DOHH2 (cell line): ENCODE results near the gene POU5F1.
"Not testable (repeated sequence)": the region's sequence is repeated elsewhere in the genome, so short reads cannot be mapped to it uniquely, and the experiment has no call there.

ENCODE experiments used
- H3F3A ChIP-seq: fragments of 200-600 bp; sonication (generic), shearing (Covaris generic); 2 replicates; pipeline ENCODE4 v1.6.0; 2016; ENCODE audit warnings: antibody characterized with exemption, mild to moderate bottlenecking; ENCODE audit not compliant: control insufficient read depth, insufficient read depth
- H3K27ac ChIP-seq: fragments of 200-600 bp; sonication (generic); 2 replicates; pipeline ENCODE4 v1.5.1; 2014; ENCODE audit warnings: low read depth, mild to moderate bottlenecking, low read length, moderate library complexity
- H3K27me3 ChIP-seq: fragments of 200-600 bp; sonication (generic); 2 replicates; pipeline ENCODE4 v1.6.1; 2014; ENCODE audit warnings: mild to moderate bottlenecking, low read length, mixed read lengths; ENCODE audit not compliant: control insufficient read depth
- H3K36me3 ChIP-seq: fragments of 200-600 bp; sonication (generic); 2 replicates; pipeline ENCODE4 v1.6.1; 2014; ENCODE audit warnings: mild to moderate bottlenecking, low read length, moderate library complexity, mixed read lengths; ENCODE audit not compliant: control insufficient read depth
- H3K4me1 ChIP-seq: fragments of 200-600 bp; sonication (generic); 2 replicates; pipeline ENCODE4 v1.6.1; 2014; ENCODE audit warnings: mild to moderate bottlenecking, low read length, mixed read lengths; ENCODE audit not compliant: control insufficient read depth
- H3K4me2 ChIP-seq: fragments of 200-600 bp; sonication (generic); 2 replicates; pipeline ENCODE4 v1.6.0; 2014; ENCODE audit warnings: mild to moderate bottlenecking, low read length, moderate library complexity
- H3K4me3 ChIP-seq: fragments of 200-600 bp; sonication (generic); 2 replicates; pipeline ENCODE4 v1.5.1; 2014; ENCODE audit warnings: mild to moderate bottlenecking, low read length, mixed read lengths
- H3K79me2 ChIP-seq: fragments of 200-600 bp; sonication (generic); 2 replicates; pipeline ENCODE4 v1.6.1; 2014; ENCODE audit warnings: mild to moderate bottlenecking, low read length, mixed read lengths; ENCODE audit not compliant: control insufficient read depth
- H3K9me2 ChIP-seq: fragments of 200-600 bp; sonication (generic); replicated peaks from 2 replicates; pipeline ENCODE4 v1.6.1; 2014; ENCODE audit warnings: mild to moderate bottlenecking, low read length, mixed read lengths; ENCODE audit not compliant: control insufficient read depth
- H3K9me3 ChIP-seq: fragments of 200-600 bp; sonication (generic); 2 replicates; pipeline ENCODE4 v1.6.1; 2014; ENCODE audit warnings: antibody characterized with exemption, low read length, mixed read lengths; ENCODE audit not compliant: control insufficient read depth, insufficient read depth
- H4K20me1 ChIP-seq: fragments of 200-600 bp; sonication (generic); 2 replicates; pipeline ENCODE4 v1.6.0; 2014; ENCODE audit warnings: low read depth, mild to moderate bottlenecking, antibody characterized with exemption, low read length, moderate library complexity; ENCODE audit not compliant: control insufficient read depth, insufficient read depth
- CTCF ChIP-seq: fragments of 200-600 bp; sonication (generic); IDR thresholded peaks from one replicate; pipeline ENCODE4 v1.5.1; 2014; ENCODE audit warnings: antibody characterized with exemption, mild to moderate bottlenecking, low read depth, low read length; ENCODE audit not compliant: poor library complexity, severe bottlenecking
- EZH2phosphoT487 ChIP-seq: fragments of 200-600 bp; sonication (generic); IDR thresholded peaks from 2 replicates; pipeline ENCODE4 v1.6.1; 2017; ENCODE audit warnings: borderline replicate concordance, mild to moderate bottlenecking, antibody characterized with exemption, low read length, moderate library complexity, mixed read lengths

POU5F1 gene

GRCh38 chr6:31165986-31166385 is 4.5 kb downstream of the POU5F1 start:
- Histone ChIP-seq H3K4me1 (peaks cover 24% of the 10 kb centered on the region), H3K36me3 (peaks cover 32% of the 10 kb centered on the region), H3K9me2 (no peaks in the 10 kb centered on the region), H4K20me1 (0 out of 2 replicates have a peak, but pooled peaks cover 5% of the 10 kb centered on the region), H3K4me2 (no peak overlapping the region), H3K27ac (no peak overlapping the region), H3K27me3 (no peaks in the 10 kb centered on the region), H3F3A (no peaks in the 10 kb centered on the region), H3K79me2 (peaks cover 15% of the 10 kb centered on the region), H3K9me3 (no peaks in the 10 kb centered on the region), H3K4me3 (no peak overlapping the region)
- TF ChIP-seq EZH2phosphoT487 (no peak), CTCF (no peak)

- H3K4me1 ChIP-seq = peaks cover 28% of the 10 kb centered on the region
- H4K20me1 ChIP-seq, H3K27ac ChIP-seq, H3K4me3 ChIP-seq, H3K9me2 ChIP-seq, H3F3A ChIP-seq, H3K9me3 ChIP-seq, H3K27me3 ChIP-seq: not testable (repeated sequence)
- peaks cover 19% of the 10 kb centered on the region for H3K79me2 ChIP-seq
- H3K36me3 ChIP-seq = peaks cover 36% of the 10 kb centered on the region
- peak overlapping the region; percentile 31 for H3K4me2 ChIP-seq
Measured at GRCh38 chr6:31165064-31165832, 5.2 kb downstream of the POU5F1 start.

GRCh38 chr6:31164475-31165063 is 5.9 kb downstream of the POU5F1 start:
- H3K9me3 ChIP-seq, H3F3A ChIP-seq, H3K27me3 ChIP-seq, H4K20me1 ChIP-seq, H3K27ac ChIP-seq, H3K9me2 ChIP-seq, H3K4me3 ChIP-seq: not testable (repeated sequence)
- Histone ChIP-seq H3K36me3 (peaks cover 43% of the 10 kb centered on the region), H3K79me2 (peaks cover 25% of the 10 kb centered on the region), H3K4me1 (peaks cover 35% of the 10 kb centered on the region), H3K4me2 (peak overlapping the region; percentile 31)

- Histone ChIP-seq H3K36me3 (peaks cover 49% of the 10 kb centered on the region), H3K27ac (no peak overlapping the region), H3K27me3 (no peaks in the 10 kb centered on the region), H3F3A (0 out of 2 replicates have a peak, but pooled peaks cover under 1% of the 10 kb centered on the region), H3K4me2 (no peak overlapping the region), H4K20me1 (0 out of 2 replicates have a peak, but pooled peaks cover 5% of the 10 kb centered on the region), H3K4me3 (no peak overlapping the region), H3K79me2 (peaks cover 32% of the 10 kb centered on the region), H3K9me3 (no peaks in the 10 kb centered on the region), H3K9me2 (no peaks in the 10 kb centered on the region), H3K4me1 (peaks cover 38% of the 10 kb centered on the region)
- TF ChIP-seq EZH2phosphoT487 (no peak), CTCF (no peak)
Measured at GRCh38 chr6:31163922-31164321, 6.6 kb downstream of the POU5F1 start.
